Neural progenitor cell (in vitro differentiated cells): ENCODE data around the gene PHACTR1. TPM values are rescaled to one million over a fixed set of nuclear protein-coding genes. Genes with fewer than 3 reads are reported as not detected.

ENCODE experiments used
- DNase-seq: peaks from one replicate; pipeline ENCODE4 v3.0.0-alpha.2; 2016; ENCODE audit warnings: low spot score
- H2AFZ ChIP-seq: fragments of 200-600 bp; sonication (generic); replicated peaks from 2 replicates; pipeline ENCODE4 v1.6.1; 2016; ENCODE audit warnings: antibody characterized with exemption
- H3F3A ChIP-seq: fragments of 200-600 bp; sonication (generic); 2 replicates; pipeline ENCODE4 v1.6.1; 2016; ENCODE audit warnings: antibody characterized with exemption, low read depth
- H3K27ac ChIP-seq: fragments of 200-600 bp; sonication (generic); 2 replicates; pipeline ENCODE4 v1.5.1; 2016; ENCODE audit warnings: mild to moderate bottlenecking
- H3K27me3 ChIP-seq: fragments of 200-600 bp; sonication (generic); 2 replicates; pipeline ENCODE4 v1.6.1; 2016; ENCODE audit warnings: mild to moderate bottlenecking, moderate library complexity
- H3K36me3 ChIP-seq: fragments of 200-600 bp; sonication (generic); 2 replicates; pipeline ENCODE4 v1.5.1; 2016
- H3K4me1 ChIP-seq: fragments of 200-600 bp; sonication (generic); 2 replicates; pipeline ENCODE4 v1.6.1; 2016; ENCODE audit warnings: mixed run types
- H3K4me2 ChIP-seq: fragments of 200-600 bp; sonication (generic); 2 replicates; pipeline ENCODE4 v1.6.1; 2016
- H3K4me3 ChIP-seq: fragments of 200-600 bp; sonication (generic); 2 replicates; pipeline ENCODE4 v1.5.1; 2016
- H3K79me2 ChIP-seq: fragments of 200-600 bp; sonication (generic); 2 replicates; pipeline ENCODE4 v1.6.1; 2016; ENCODE audit warnings: low read depth
- H3K9ac ChIP-seq: fragments of 200-600 bp; sonication (generic); 2 replicates; pipeline ENCODE4 v1.6.1; 2016
- H3K9me3 ChIP-seq: fragments of 200-600 bp; sonication (generic); 2 replicates; pipeline ENCODE4 v1.5.1; 2016; ENCODE audit warnings: low read depth
- H4K20me1 ChIP-seq: fragments of 200-600 bp; sonication (generic); 2 replicates; pipeline ENCODE4 v1.6.1; 2016; ENCODE audit warnings: low read depth
- H3K27ac Mint-ChIP-seq: 3 replicates; pipeline ENCODE4 v1.8.0; 2021; ENCODE audit warnings: mixed read lengths
- H3K27me3 Mint-ChIP-seq: 2 replicates; pipeline ENCODE4 v1.8.0; 2022; ENCODE audit warnings: low read depth, mild to moderate bottlenecking, inconsistent platforms, moderate library complexity, mixed read lengths; ENCODE audit not compliant: insufficient read depth
- H3K36me3 Mint-ChIP-seq: 3 replicates; pipeline ENCODE4 v1.8.0; 2021; ENCODE audit warnings: mixed read lengths
- H3K4me1 Mint-ChIP-seq: 3 replicates; pipeline ENCODE4 v1.8.0; 2021; ENCODE audit warnings: mixed read lengths
- H3K4me3 Mint-ChIP-seq: 3 replicates; pipeline ENCODE4 v1.8.0; 2021; ENCODE audit warnings: mild to moderate bottlenecking, moderate library complexity, mixed read lengths
- H3K9me3 Mint-ChIP-seq: 3 replicates; pipeline ENCODE4 v1.8.0; 2020; ENCODE audit warnings: mixed read lengths
- EZH2 ChIP-seq: fragments of 200-600 bp; sonication (generic); IDR thresholded peaks from 2 replicates; pipeline ENCODE4 v1.6.1; 2017; ENCODE audit warnings: antibody characterized with exemption, mild to moderate bottlenecking, moderate library complexity
- EZH2phosphoT487 ChIP-seq: fragments of 200-600 bp; sonication (generic); IDR thresholded peaks from 2 replicates; pipeline ENCODE4 v1.6.1; 2017; ENCODE audit warnings: antibody characterized with exemption
- total RNA-seq: library from RNA; depleted of rRNA; stranded (reverse); fragments of >200 nt; gene quantifications from 2 replicates; pipeline ENCODE4 v1.2.3, GENCODE V29; 2015; ENCODE audit warnings: low replicate concordance
- TF ChIP-seq, protein P1 (sequence below): fragments of 200-600 bp; sonication (generic); IDR thresholded peaks from 2 replicates; pipeline ENCODE4 v1.5.1; 2017; ENCODE audit warnings: antibody characterized with exemption, mild to moderate bottlenecking

Gene PHACTR1
- total RNA-seq, 1 donor from 2014 or later: 2.4 TPM

GRCh38 chr6:12980741-12981140 is 264.2 kb downstream of the PHACTR1 start:
- no peaks in the 10 kb centered on the region for H3K27me3 Mint-ChIP-seq
- Histone ChIP-seq H3F3A (no peaks in the 10 kb centered on the region), H4K20me1 (no peaks in the 10 kb centered on the region), H3K27ac (no peak overlapping the region), H3K9me3 (no peaks in the 10 kb centered on the region), H3K4me2 (no peak overlapping the region), H3K9ac (no peak overlapping the region), H3K27me3 (no peaks in the 10 kb centered on the region), H3K79me2 (no peaks in the 10 kb centered on the region), H3K36me3 (no peaks in the 10 kb centered on the region), H3K4me3 (no peak overlapping the region), H2AFZ (no peak overlapping the region), H3K4me1 (no peaks in the 10 kb centered on the region)
- H3K27ac Mint-ChIP-seq: no peak overlapping the region
- H3K9me3 Mint-ChIP-seq: no peaks in the 10 kb centered on the region
- DNase-seq: no peak
- H3K4me3 Mint-ChIP-seq: no peak overlapping the region
- H3K36me3 Mint-ChIP-seq: peaks cover 2% of the 10 kb centered on the region
- TF ChIP-seq EZH2 (no peak), EZH2phosphoT487 (no peak)
- TF ChIP-seq, protein P1, sequence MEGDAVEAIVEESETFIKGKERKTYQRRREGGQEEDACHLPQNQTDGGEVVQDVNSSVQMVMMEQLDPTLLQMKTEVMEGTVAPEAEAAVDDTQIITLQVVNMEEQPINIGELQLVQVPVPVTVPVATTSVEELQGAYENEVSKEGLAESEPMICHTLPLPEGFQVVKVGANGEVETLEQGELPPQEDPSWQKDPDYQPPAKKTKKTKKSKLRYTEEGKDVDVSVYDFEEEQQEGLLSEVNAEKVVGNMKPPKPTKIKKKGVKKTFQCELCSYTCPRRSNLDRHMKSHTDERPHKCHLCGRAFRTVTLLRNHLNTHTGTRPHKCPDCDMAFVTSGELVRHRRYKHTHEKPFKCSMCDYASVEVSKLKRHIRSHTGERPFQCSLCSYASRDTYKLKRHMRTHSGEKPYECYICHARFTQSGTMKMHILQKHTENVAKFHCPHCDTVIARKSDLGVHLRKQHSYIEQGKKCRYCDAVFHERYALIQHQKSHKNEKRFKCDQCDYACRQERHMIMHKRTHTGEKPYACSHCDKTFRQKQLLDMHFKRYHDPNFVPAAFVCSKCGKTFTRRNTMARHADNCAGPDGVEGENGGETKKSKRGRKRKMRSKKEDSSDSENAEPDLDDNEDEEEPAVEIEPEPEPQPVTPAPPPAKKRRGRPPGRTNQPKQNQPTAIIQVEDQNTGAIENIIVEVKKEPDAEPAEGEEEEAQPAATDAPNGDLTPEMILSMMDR: no peak
- no peaks in the 10 kb centered on the region for H3K4me1 Mint-ChIP-seq

DNA sequence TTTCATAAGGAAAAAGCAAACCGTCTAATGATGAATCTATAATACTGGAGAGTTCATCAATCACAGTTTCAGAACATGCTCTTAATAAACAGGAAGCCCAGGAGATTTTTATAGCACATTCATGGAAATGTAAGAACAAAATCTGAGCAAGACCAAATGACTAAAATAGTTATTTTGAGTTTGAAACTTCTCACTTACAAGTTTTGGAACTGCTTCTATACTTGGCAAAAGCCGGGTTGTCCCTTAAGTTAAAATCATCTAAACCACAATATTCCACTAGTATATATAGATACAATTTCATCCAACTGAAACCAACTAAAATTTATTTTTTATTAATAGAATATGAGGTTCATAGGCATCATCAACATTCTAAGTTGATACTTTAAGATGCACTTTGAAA is 268.2 kb downstream of the PHACTR1 start:
- H3K4me2 ChIP-seq: no peak overlapping the region
- no peak for DNase-seq
- no peaks in the 10 kb centered on the region for H3F3A ChIP-seq
- no peaks in the 10 kb centered on the region for H3K79me2 ChIP-seq
- H3K9me3 Mint-ChIP-seq: no peaks in the 10 kb centered on the region
- H3K27me3 Mint-ChIP-seq: no peaks in the 10 kb centered on the region
- H3K27me3 ChIP-seq: no peaks in the 10 kb centered on the region
- H3K9me3 ChIP-seq: no peaks in the 10 kb centered on the region
- H3K36me3 Mint-ChIP-seq: peaks cover 2% of the 10 kb centered on the region
- H3K4me3 Mint-ChIP-seq: no peak overlapping the region
- H3K27ac ChIP-seq: no peak overlapping the region
- H3K4me1 ChIP-seq: no peaks in the 10 kb centered on the region
- TF ChIP-seq EZH2 (no peak), EZH2phosphoT487 (no peak)
- TF ChIP-seq, protein P1: no peak
- no peak overlapping the region for H3K27ac Mint-ChIP-seq
- no peak overlapping the region for H2AFZ ChIP-seq
- H4K20me1 ChIP-seq: no peaks in the 10 kb centered on the region
- H3K36me3 ChIP-seq: no peaks in the 10 kb centered on the region
- no peaks in the 10 kb centered on the region for H3K4me1 Mint-ChIP-seq
- H3K9ac ChIP-seq: no peak overlapping the region
- H3K4me3 ChIP-seq: no peak overlapping the region

DNA sequence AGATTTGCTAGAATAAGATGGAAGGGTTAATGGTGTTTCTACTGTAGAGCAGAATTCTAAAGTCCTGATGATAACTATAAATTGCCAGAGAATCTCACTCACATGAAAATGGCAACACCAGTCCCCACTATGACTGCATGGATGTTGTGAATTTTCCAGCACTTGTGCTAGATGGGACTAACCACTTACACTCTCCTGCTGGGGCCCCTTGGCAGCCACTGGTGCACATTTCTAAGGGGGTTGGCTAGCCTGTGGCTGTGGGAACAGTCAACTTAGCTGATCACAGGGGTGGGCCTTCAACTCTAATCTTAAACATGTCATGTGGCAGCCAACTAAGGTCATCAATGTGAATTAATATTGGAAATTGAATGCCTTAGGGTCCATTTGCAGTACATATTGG is 271.2 kb downstream of the PHACTR1 start:
- H3K9me3 Mint-ChIP-seq: no peaks in the 10 kb centered on the region
- no peaks in the 10 kb centered on the region for H3K4me1 Mint-ChIP-seq
- H3K27ac Mint-ChIP-seq: no peak overlapping the region
- H3K36me3 Mint-ChIP-seq: no peaks in the 10 kb centered on the region
- no peaks in the 10 kb centered on the region for H3K4me1 ChIP-seq
- no peak overlapping the region for H3K27ac ChIP-seq
- no peaks in the 10 kb centered on the region for H3K9me3 ChIP-seq
- H3K27me3 Mint-ChIP-seq: peaks cover 4% of the 10 kb centered on the region
- TF ChIP-seq EZH2 (no peak), EZH2phosphoT487 (no peak)
- TF ChIP-seq, protein P1: no peak
- no peak for DNase-seq
- H3K4me3 Mint-ChIP-seq: no peak overlapping the region
- no peak overlapping the region for H2AFZ ChIP-seq
- H4K20me1 ChIP-seq: no peaks in the 10 kb centered on the region
- no peak overlapping the region for H3K9ac ChIP-seq
- no peak overlapping the region for H3K4me2 ChIP-seq
- no peaks in the 10 kb centered on the region for H3K79me2 ChIP-seq
- no peaks in the 10 kb centered on the region for H3K27me3 ChIP-seq
- H3K4me3 ChIP-seq: no peak overlapping the region
- no peaks in the 10 kb centered on the region for H3F3A ChIP-seq
- no peaks in the 10 kb centered on the region for H3K36me3 ChIP-seq

DNA sequence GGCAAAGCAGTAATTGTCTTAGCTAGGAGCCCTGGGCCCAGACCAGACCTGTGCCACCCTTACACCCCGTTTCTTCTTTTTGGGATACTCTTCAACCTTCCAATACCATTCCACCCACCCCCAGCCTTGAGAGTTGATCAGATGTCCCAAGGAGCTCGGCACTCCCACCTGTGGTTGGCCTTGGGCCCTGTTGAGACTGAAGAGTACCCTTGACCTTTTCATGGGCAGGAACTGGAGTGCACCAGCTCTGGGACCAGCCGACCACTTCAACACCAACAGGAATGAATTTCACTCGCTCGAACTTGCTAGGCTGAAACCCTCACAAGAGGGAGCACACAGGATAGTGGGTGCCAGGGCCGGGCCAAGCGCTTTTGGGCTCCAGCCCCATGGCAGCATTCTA is 273.6 kb downstream of the PHACTR1 start:
- Histone ChIP-seq H3K4me1 (no peaks in the 10 kb centered on the region), H3K9me3 (no peaks in the 10 kb centered on the region), H3K27ac (no peak overlapping the region), H3K9ac (no peak overlapping the region), H3K4me3 (no peak overlapping the region), H3K4me2 (no peak overlapping the region), H3K79me2 (no peaks in the 10 kb centered on the region), H3K27me3 (no peaks in the 10 kb centered on the region), H3F3A (no peaks in the 10 kb centered on the region), H3K36me3 (no peaks in the 10 kb centered on the region), H2AFZ (no peak overlapping the region), H4K20me1 (no peaks in the 10 kb centered on the region)
- Mint-ChIP-seq H3K27ac (no peak overlapping the region), H3K9me3 (no peaks in the 10 kb centered on the region), H3K36me3 (no peaks in the 10 kb centered on the region), H3K27me3 (peaks cover 4% of the 10 kb centered on the region), H3K4me1 (no peaks in the 10 kb centered on the region), H3K4me3 (no peak overlapping the region)
- TF ChIP-seq EZH2phosphoT487: no peak
- no peak for TF ChIP-seq EZH2
- TF ChIP-seq, protein P1: no peak
- no peak for DNase-seq
